Measurements from ENCODE around the gene OXNAD1.
A peak's percentile ranks its signal among the peaks of the same experiment; 100 is the strongest.

OXNAD1 gene

DNA sequence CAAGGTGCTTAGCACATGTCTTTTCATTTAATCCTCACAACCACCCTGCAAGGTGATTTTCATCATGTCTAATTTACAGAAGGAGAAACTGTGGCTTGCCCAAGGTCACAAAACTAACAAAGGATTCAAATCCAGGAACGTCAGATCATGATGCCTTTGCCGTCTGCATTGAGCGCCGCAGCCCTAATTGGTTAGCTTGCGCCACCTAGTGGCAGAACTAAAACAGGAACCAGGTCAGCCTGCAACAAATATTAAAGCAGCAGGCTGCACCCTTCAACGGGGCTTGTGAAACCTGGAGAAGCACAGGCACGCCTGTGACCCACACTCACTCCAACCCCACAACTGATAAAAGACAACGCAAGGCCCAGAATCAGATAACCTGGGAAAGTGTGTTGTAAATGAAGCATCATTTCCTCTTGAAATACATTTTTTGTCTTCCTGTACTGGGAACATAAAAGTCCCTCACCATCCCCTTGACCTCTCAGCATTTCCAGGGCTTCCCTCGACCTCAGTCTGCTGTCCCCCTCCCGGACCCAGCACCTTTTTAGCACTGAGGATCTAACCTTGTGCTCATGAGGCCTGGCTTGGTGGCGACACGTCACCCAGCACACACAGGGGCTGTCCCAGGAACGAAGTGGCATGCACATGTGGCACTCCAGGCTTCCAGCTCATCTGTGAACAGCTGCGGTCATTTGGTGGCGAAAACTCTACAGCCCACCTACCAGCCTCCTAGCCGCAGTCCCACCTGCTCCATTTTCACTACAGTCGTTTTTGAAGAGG is 17.5 kb upstream of the OXNAD1 start:
- peak; percentile 72 for DNase-seq

DNA sequence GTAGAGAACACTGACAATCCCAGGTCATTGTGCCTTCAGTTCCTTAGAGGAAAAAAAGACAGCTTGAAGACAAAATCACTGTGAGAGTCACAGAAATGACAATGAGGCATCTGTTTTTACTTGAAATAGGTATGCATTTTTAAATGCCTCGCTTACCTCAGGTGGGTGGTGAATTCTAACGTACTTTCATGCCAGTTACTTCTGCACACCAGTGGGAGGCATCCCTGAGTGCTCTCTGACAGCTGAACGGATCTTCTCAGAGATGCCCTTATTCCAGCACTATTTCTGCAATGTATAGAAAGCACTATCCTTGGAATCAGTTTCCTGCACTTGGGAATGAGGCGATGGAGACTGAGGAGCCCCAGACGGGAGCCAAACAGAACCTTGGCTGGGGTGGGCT is 16.5 kb upstream of the OXNAD1 start:
- no peak for DNase-seq

DNA sequence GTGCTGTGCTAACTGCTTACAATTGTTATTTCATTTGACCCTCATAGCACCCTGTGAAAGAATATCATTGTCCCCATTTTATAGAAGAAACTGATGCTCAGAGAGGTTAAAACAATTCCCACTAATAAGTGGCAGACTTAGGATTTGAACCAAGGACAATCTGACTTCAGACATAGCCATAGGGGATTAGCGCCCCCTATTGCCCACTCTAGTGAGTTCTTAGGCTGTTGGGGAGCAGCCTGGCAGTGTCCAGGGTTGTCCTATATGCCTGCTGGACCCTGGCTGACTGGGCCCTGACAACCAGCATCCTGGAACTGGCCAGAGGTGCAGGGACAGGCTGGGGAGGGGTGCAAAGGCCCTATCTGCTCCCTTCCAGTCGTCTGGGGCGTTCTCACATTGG is 15.7 kb upstream of the OXNAD1 start:
- no peak for DNase-seq

DNA sequence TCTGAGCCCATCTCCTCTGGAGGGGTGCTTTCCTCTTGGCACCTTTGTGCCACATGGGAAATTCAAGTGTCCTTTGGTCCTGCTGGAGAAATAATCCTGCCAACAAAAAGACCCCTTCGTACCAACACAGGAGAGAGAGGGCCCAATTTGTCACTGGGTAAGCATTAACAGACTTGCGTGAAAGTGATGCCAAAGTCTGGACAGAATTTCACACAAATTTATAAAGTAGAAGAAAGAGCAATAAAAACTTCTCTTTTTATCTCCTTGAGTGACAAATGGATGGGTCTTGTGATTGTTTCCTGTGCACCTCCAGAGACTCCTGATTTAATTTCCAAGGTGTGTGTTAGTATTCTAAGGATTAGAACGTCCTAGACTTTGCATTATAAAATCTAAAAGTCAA is 15.1 kb upstream of the OXNAD1 start:
- no peak for DNase-seq

DNA sequence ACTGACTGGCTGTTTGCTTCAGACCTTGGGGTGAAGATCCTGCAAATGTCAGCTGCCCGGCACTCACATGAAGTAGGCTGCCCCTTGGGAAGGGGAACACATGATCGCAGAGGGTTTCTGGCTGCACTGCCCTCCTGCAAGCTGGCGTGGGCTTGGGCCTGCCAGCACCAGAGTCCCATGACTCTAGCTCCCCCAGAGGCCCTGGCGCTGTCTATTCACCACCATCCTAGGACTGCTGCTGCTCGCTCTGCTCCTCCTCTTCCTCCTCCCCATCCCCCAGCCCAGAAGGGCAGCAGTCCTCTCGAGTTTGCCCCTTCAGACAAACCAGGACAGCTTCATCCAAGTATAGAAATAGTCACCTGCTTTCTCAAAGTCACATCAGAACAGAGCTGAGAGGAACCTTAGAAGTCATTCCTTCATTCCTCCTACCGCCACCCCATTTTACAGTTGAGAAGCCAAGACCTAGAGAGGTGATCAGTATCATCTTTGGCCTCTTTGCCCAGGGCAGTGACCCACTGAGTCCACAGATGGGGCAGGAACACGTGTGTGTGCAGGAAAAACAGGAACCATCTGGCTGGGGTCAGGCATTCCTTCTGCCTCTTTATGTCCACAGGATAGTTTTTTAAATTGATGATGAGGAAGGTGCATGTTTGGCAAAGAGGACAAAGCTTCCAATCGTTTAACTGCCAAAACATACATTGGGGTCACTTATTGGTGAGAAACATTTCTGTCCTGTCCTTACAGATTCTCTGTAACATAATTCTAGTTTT is 13.5 kb upstream of the OXNAD1 start:
- DNase-seq, result no peak

DNA sequence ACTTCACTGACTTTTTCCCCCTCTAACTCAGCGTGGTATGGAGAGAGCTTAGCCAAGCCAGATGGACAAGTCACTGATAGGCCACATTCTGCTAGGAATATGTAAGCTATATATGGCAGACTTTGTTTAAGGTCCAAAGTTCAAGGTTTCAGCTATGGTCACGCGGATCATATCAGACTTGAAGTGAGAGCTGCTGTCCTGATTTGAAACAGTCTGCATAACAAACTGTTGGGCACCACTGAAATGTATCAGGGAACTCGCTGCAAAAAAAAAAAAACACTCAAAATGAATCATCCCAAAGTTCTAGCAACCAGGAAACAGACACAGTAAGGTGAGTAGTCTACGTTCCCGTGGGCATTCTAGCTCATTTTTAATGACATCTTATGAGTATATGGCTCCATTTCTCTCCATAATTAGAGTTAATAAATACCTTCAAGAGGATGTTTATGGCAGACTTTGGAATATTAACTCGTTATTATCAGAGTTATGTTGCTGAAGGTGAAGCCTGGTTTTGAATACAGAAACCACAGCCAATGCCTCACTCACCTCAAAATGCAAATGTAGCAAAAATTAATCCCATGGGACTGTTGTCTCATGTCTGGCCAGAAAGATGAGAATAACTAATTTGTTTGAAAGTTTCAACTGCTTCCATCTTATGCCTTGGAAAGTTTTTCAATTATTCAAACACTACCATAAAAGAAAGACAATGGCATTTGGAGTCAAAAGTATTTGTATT is 12.6 kb upstream of the OXNAD1 start:
- DNase-seq, result no peak

DNA sequence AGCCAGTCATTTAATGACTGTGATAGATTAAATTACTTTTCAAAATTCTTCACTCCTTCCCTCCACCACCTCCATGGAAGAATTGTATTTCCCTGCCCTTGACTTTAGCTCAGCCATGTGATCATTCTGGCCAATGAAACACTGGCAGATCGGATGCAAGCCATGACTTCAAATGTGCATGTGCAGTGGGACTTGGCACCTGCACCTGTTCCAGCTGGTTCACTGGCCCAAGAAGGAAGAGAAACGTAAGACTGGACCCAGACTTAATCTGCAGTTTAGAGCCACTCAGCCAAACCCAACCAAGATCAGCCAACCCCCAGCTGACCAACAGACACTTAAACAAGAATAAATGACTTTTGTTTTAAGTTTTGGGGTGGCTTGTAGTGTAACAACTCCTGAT is 12.0 kb upstream of the OXNAD1 start:
- no peak for DNase-seq

DNA sequence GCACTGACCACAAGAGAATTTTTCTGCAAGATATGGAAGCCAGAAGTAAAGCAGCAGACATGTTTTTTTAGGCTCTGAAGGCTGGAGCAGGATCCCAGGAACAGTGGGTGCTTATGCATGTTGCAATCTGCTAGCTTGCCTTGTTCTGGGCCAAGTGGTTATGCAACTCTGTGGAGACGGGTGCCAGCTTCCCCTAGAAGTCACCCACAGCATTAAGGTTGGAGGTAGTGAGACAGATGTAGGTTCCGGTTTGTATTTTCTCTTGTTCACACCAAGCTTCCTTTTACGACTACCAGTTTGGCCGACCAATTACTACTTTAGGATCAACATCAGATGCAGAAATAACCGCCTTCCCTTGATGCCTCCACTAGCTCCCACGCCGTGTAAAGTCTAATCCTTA is 11.4 kb upstream of the OXNAD1 start:
- peak; percentile 45 for DNase-seq

DNA sequence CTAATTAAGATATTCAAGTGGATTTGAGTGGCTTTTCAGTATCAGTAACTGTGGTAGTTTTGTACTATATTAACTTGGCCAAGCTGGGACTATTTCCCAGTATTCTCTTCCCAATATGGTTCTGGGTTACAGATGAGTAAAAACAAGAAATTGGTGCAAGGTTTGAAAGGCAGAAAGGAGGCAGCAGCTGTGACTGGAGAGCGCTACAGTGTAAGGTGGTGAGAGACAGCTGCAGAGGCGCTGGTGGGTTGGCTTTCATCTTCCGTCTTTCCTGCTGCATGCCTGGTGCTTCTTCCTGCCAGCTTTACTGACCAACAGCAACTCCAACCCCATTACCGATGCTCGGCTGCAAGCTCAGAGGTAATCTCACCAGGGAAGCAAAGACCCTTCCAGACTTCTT is 10.1 kb upstream of the OXNAD1 start:
- no peak for DNase-seq

DNA sequence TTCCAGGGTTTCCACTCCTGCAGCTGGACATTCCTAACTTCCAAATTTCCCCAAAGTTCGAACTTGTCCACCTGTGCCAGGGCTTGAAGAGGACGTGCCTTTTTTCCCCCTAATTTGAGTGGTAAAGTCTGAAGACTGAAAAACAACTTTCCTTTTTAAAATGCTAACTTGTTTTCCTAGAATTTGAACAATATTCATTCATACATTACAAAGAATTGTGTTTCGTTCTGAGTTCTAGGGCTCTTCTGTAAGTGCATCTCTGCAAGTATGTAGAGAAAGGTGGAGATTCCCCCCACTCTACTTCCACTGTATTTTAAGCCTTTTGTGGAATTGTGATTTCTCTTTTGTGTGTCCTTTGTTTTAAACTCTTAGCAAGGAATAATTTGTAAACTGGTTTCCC is 9.7 kb upstream of the OXNAD1 start:
- DNase-seq, result no peak

DNA sequence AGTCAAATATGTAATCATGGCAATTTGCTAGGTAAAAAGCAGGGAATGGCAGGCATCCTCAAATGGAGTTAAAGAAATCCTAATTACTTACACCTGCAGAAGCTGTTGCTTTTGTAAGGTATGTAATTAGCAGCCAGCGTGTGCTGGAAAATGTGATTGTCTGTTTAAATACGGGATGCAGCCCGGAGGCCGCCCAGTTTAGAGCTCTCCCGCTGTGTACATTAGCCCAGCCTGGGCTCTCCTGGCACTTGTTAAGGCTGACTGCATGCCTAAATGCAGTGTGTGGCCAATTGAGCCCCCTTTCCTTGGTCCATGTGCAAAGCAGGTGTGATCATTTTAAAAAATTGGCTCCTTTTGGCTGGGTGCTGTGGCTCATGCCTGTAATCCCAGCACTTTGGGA is 9.3 kb upstream of the OXNAD1 start:
- no peak for DNase-seq

DNA sequence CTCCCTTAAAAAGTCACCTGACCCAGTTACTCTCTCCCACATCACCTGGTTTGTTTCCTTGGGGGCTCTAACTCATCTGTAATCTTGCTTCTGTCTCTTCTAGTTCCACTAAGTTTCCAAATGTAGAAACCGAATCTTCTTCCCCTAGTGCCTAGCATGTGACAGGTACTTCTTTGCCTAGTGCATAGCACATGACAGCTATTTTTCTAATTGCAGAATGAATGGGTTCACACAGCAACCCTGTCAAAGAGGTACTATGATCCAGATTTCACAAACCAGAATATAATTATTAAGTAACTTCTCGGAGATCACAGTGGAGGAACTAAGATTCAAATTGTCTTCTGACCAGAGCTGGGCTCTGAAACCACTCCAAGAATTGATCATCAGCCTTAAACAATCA is 7.7 kb upstream of the OXNAD1 start:
- DNase-seq, result no peak

DNA sequence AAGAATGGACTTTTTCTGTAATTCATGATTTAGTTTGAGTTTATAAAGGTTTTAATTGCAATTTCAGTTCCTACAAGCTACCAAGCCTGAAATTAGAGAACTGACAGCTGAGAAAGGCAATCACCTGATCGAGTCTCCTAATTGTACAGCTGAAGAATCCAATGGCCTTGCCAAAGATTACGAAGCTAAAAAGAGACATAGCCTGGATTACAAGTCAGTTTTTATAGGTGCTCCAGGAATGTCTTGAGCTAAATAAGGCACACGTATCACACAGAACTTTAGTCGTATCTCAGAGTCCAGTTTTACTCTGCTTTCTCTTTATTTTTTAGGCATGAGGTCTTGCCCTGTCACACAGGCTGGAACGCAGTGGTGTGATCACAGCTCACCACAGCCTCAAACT is 6.8 kb upstream of the OXNAD1 start:
- DNase-seq, result no peak

DNA sequence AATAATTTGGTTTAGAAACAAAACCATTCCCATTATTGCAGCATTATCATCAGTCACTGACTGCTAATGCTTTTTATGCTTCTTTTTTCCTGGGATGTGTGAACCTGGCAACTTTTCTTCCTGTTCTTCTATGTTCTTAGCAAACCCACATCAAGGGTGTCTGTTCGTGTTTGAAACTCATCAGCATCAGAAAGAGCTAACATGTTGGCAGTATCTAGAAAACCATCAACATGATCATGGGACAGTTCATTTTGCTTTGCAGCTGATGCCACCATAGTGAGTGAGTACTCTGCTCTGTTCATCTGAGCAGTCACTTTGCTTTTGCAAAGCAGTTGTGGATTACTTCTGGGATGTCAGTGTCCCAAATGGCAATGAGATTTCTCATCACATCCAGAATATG is 6.1 kb upstream of the OXNAD1 start:
- DNase-seq, result no peak

DNA sequence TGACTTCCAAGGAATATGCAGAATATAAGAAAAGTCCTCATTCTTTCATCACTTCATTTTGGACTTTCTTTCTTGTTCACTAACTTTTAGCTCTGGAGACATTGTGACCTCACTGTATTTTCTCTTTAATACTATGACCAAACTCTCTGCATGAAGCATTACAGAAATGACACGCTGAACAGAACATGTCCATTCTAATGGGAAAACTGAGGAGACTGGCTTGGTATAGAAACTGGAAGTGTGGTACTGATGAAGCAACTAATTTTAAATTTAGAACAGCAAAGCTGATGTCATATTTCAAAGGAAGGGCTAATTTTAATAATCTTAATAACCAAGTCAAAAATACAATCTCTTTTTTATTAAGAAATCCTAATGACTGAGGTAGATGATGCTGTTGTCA is 5.0 kb upstream of the OXNAD1 start:
- no peak for DNase-seq

DNA sequence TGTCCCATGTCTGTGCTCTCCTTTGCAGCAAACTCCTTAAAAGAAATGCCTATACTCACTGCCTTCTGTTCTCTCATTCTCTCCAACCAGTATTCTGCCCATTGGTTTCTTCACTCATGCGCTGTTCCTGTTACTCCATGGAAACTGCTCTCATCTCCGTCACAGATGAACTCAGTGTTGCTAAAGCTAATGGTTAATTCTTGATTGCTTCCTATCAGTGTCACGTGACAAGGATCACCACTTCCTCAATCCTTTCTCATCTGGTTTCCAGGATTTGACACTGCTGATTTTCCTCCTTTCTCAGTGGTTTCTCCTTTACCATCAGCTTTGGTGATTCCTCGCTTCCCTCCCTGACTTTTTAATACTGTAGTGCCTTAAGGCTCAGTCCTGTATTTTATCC is 2.8 kb upstream of the OXNAD1 start:
- no peak for DNase-seq

DNA sequence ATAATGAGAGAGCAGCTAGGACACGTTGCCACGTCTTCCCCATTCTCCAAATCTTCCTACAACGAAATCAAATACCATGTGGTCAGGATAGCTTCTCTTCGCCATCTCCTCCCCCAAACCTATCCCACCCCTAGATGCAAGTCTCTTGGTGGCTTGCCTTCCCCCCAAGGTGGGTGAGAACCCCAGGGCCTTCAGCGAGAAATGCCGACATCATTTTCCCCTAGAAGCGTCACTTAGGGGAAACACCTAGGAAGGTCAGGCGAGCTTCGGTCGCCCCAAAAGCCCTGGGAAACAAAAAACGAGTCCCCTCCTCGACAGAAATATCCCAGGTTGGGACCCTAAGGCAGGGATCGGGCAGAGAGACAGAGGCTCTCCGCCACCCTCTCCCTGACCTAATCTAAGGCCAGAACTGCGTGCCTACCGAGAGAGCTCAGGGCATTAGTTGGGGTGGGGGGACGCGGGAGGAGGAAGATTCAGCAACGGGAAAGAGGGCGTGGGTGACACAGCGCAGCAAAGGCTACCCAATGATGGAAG is 771 bp upstream of the OXNAD1 start:
- DNase-seq, result no peak

DNA sequence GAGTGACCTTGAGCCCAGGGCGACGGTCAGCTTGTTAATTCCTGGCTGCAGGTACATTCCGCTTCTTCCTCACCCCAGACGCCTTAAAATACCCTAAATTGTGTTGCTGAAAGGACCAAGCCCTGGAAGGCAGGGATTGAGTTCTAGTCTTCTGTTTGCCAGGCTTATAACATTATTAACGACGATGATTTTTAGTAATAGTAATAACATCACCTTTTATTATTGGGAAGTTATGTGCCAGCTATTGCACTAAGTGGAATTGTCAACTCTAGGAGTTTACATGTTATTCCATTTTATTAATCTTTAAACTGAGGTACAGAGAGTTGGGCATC is 409 bp downstream of the OXNAD1 start:
- DNase-seq, result no peak

DNA sequence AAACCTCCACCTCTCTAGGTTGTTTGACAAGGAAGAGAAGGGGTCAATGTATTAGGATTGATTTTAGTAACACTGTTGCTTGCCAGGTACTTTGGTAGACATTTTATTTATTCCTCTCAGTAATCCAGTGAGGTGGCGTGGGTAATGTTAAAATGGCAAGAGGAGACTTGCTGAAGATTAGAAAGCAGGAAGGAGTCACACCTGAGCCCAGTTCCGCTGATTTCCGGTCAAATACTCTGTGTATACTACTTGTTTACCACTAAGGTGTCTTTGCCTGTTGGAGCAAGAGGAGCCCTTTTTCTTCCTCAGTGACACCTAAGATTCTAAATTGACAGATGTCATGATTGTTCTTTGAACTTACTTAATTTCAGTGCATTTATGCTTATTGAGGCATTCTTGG is 1.7 kb downstream of the OXNAD1 start:
- DNase-seq, result no peak

DNA sequence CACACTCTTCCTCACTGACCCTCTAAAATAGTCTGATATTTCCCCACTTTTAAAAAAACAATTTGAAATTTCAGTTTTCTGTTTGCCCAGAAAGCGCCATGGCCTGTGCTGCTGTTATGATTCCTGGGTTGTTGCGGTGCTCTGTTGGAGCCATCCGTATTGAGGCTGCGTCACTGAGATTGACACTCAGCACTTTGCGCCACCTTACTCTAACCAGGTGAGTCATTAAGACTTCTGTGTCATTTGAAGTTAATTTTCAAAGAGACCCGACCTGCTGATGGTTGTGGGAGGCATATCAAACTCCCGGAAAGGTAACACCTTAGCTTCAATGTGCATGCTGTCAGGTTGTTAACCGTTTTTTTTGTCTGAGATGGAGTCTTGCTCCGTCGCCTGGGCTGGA is 5.8 kb downstream of the OXNAD1 start:
- no peak for DNase-seq

DNA sequence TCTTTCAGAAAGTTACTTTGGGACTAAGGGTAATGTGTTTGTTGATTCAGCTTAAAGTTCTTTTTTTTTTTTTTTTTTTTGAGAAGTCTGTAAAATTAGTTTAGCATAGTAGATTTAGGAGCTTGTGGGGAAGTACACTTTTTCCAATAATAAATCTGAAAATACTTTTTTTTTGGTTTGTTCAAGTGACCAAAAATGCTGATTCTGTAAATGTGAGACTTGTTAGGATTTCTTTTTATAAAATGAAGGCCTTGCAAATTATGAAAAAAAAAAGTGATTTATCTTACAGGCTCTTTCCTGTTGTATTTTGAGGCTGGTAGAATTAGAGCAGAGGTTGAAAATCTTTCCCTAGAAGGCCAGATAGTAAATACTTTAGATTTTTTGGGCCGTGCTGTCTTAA is 7.6 kb downstream of the OXNAD1 start:
- no peak for DNase-seq

DNA sequence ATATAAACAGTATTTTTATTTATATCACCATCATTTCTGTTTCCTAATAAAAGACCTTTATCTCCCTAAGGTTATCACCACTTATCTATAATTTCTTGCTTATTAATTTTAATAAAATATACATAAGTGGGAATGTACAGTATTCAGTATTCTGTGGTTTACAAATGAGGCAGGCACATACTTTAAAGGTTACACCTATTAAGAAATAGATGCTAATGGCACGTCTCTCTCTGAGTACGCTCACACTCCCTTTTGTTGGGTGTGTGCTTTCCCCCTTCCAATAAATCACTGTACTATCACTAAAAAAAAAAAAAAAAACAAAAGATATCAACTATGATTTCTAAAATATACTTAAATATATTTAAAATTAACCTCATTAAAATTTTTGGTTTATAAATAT is 8.9 kb downstream of the OXNAD1 start:
- DNase-seq, result no peak

DNA sequence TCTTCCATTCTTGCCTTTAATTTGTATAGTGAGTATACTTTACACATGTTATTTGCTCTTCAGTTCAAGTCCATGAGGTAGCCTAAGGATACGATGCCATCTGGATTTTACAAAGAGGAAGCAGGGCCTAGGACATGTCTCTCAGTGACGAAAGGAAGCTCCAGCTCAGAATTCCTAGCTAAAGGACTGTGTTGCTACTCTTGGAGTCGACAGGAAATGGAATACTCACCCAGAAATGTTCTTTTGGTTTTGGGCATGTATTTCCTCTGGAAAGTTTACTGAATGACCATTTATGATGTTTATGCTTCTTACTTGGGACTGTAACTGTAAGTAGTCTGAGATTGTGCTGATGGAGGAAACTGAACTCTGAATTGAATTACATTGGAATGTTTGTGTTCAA is 12.5 kb downstream of the OXNAD1 start:
- DNase-seq, result no peak
